ENCODE measurements around the gene EVI5.

DNA sequence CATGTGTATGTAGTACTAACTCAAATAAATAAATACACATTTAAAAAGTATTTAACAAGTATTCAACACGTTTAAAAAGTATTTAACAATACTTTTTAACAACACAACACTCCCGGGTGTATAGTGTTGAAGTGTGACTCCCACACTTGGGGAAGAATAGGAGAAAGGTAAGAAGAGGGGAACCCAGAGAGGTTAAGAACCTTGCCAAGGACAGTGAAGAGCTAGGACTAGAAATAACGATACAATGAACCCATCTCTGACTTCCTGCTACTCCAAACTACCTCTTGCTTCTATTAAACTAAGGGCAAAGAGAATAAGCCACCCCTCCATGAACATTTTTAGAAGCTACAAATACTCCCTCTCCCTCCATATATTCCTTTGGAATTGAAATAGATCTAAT, 296.5 kb downstream of the EVI5 start:
- TF ChIP-seq, protein P1, sequence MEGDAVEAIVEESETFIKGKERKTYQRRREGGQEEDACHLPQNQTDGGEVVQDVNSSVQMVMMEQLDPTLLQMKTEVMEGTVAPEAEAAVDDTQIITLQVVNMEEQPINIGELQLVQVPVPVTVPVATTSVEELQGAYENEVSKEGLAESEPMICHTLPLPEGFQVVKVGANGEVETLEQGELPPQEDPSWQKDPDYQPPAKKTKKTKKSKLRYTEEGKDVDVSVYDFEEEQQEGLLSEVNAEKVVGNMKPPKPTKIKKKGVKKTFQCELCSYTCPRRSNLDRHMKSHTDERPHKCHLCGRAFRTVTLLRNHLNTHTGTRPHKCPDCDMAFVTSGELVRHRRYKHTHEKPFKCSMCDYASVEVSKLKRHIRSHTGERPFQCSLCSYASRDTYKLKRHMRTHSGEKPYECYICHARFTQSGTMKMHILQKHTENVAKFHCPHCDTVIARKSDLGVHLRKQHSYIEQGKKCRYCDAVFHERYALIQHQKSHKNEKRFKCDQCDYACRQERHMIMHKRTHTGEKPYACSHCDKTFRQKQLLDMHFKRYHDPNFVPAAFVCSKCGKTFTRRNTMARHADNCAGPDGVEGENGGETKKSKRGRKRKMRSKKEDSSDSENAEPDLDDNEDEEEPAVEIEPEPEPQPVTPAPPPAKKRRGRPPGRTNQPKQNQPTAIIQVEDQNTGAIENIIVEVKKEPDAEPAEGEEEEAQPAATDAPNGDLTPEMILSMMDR (IDR thresholded peaks at IDR 0.05): no peak
- TF ChIP-seq POLR2A (IDR thresholded peaks at IDR 0.05): no peak

Data from thyroid gland (tissue), 4 donors.